Stimulated activated CD4-positive, alpha-beta T cell treated with anti-CD3 and anti-CD28 coated beads, Interleukin-15, amount 100 ng/mL, for 1 hour (primary cell): ENCODE results near the gene BAX.

Experiments used
- DNase-seq, 2 donors: peaks; one replicate each; pipeline ENCODE4 v3.0.0-alpha.2; 2020; ENCODE audit warnings: low read depth in 1 of 2, low spot score in 1 of 2

Gene BAX

GRCh38 chr19:49011194-49011593 is 56.5 kb downstream of the BAX start:
- no peak for DNase-seq
